Colonic mucosa (tissue), 4 donors: ENCODE data around the gene BBS4. TPM values are rescaled to one million over a fixed set of nuclear protein-coding genes. Genes with fewer than 3 reads are reported as not detected.

Experiments used
- DNase-seq: peaks from one replicate; pipeline ENCODE4 v3.0.0-alpha.2; 2020
- H3K27ac ChIP-seq: fragments of 200-600 bp; one replicate; pipeline ENCODE4 v1.8.0; 2021
- H3K27me3 ChIP-seq: fragments of 200-600 bp; one replicate; pipeline ENCODE4 v1.8.0; 2021
- H3K36me3 ChIP-seq: fragments of 200-600 bp; one replicate; pipeline ENCODE4 v1.8.0; 2021
- H3K4me1 ChIP-seq: fragments of 200-600 bp; one replicate; pipeline ENCODE4 v1.8.0; 2021; ENCODE audit warnings: mild to moderate bottlenecking
- H3K4me3 ChIP-seq: fragments of 200-600 bp; one replicate; pipeline ENCODE4 v1.8.0; 2021
- H3K9ac ChIP-seq, 2 donors: one replicate each; pipeline ENCODE4 v1.7.0; 2013; ENCODE audit warnings: control low read depth in 2 of 2, low read depth in 2 of 2, low read length in 2 of 2
- H3K9me3 ChIP-seq: fragments of 200-600 bp; one replicate; pipeline ENCODE4 v1.8.0; 2021
- intact Hi-C: fragments of 100-400 bp; cut with DNase I; formaldehyde crosslinking; loops from one replicate; pipeline ENCODE4 v1.14.1; 2022
- total RNA-seq, 2 donors: library from RNA; stranded (reverse); fragmentation: NEBNext Ultra II Directional in 1 of 2; extraction: Animal tissue kit (Norgen Biotek cat#: 25700) in 1 of 2; gene quantifications; one replicate each; pipeline ENCODE4 v1.2.1, GENCODE V29; 2021
- TF ChIP-seq, protein P1 (sequence below): fragments of 200-600 bp; IDR thresholded peaks from one replicate; pipeline ENCODE4 v1.8.0; 2022; ENCODE audit warnings: antibody characterized with exemption, mild to moderate bottlenecking
- donor health status: healthy.
- donor health status: DM: no; HTN: no; CAD: no.
- donor health status: DM: no; HTN: no; CAD: no.

The BBS4 gene
- total RNA-seq, 2 donors from 2014 or later: 10.7 to 13.7 TPM

GRCh38 chr15:72766025-72766424 is 80.0 kb downstream of the BBS4 start:
- Histone ChIP-seq H3K9me3 (no peaks in the 10 kb centered on the region), H3K9ac (no peak overlapping the region), H3K4me3 (no peak overlapping the region), H3K36me3 (no peaks in the 10 kb centered on the region), H3K27me3 (no peaks in the 10 kb centered on the region), H3K27ac (no peak overlapping the region), H3K4me1 (no peaks in the 10 kb centered on the region)
- TF ChIP-seq, protein P1, sequence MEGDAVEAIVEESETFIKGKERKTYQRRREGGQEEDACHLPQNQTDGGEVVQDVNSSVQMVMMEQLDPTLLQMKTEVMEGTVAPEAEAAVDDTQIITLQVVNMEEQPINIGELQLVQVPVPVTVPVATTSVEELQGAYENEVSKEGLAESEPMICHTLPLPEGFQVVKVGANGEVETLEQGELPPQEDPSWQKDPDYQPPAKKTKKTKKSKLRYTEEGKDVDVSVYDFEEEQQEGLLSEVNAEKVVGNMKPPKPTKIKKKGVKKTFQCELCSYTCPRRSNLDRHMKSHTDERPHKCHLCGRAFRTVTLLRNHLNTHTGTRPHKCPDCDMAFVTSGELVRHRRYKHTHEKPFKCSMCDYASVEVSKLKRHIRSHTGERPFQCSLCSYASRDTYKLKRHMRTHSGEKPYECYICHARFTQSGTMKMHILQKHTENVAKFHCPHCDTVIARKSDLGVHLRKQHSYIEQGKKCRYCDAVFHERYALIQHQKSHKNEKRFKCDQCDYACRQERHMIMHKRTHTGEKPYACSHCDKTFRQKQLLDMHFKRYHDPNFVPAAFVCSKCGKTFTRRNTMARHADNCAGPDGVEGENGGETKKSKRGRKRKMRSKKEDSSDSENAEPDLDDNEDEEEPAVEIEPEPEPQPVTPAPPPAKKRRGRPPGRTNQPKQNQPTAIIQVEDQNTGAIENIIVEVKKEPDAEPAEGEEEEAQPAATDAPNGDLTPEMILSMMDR: no peak
- DNase-seq: no peak
- intact Hi-C loops: no loop called here

- Histone ChIP-seq H3K27ac (no peak overlapping the region), H3K9ac (no peak overlapping the region), H3K36me3 (peaks cover 3% of the 10 kb centered on the region), H3K4me3 (no peak overlapping the region), H3K9me3 (no peaks in the 10 kb centered on the region), H3K27me3 (no peaks in the 10 kb centered on the region), H3K4me1 (no peaks in the 10 kb centered on the region)
- intact Hi-C loops: no loop called here
- DNase-seq: no peak
- TF ChIP-seq, protein P1: no peak
Measured at GRCh38 chr15:72766780-72767179, 80.8 kb downstream of the BBS4 start.

DNA sequence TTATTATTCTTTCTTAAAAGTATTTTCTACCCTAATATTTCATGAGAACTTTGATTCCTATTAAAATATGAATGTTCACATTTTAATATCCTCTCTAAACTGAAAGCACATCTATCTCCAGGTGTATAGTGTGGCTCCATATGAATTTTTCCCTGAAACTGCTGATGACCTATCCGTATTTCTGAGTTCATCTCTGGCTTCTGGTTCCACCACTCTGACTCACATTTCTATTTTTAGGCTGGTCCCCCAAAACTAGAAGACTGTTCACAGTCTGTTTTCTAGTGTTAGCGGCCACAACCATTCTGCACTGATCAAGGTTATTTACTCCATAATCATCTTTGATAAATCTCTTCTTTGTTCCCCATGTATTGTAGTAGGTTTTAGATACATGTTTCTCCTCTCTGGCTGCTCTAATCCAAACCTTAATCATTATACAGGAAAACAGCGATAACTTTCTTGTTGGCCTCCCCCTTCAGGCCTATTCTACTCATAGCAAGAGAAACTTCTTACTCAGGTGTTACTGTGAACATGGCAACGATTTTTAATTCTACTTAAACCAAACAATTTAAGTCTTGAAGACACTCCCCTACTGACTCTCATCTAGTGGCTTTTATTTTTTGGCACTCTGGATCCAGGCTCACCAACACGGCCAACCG is 84.8 kb downstream of the BBS4 start:
- no peaks in the 10 kb centered on the region for H3K27me3 ChIP-seq
- TF ChIP-seq, protein P1: no peak
- no peaks in the 10 kb centered on the region for H3K9me3 ChIP-seq
- no peak overlapping the region for H3K27ac ChIP-seq
- intact Hi-C loops: loop anchor here (10.0 kb wide), 1 partner anchor 504 kb away; no protein-coding TSS in a partner anchor
- no peaks in the 10 kb centered on the region for H3K4me1 ChIP-seq
- H3K36me3 ChIP-seq: peaks cover 4% of the 10 kb centered on the region
- H3K9ac ChIP-seq: no peak overlapping the region
- no peak overlapping the region for H3K4me3 ChIP-seq
- no peak for DNase-seq

GRCh38 chr15:72771329-72771725 is 85.3 kb downstream of the BBS4 start:
- H3K4me3 ChIP-seq: no peak overlapping the region
- H3K9me3 ChIP-seq: no peaks in the 10 kb centered on the region
- no peak overlapping the region for H3K27ac ChIP-seq
- no peaks in the 10 kb centered on the region for H3K4me1 ChIP-seq
- H3K9ac ChIP-seq: no peak overlapping the region
- peaks cover 4% of the 10 kb centered on the region for H3K36me3 ChIP-seq
- DNase-seq: no peak
- no peaks in the 10 kb centered on the region for H3K27me3 ChIP-seq
- intact Hi-C loops: loop anchor here (10.0 kb wide), 1 partner anchor 503 kb away; no protein-coding TSS in a partner anchor
- TF ChIP-seq, protein P1: no peak

- H3K9ac ChIP-seq: no peak overlapping the region
- H3K9me3 ChIP-seq: no peaks in the 10 kb centered on the region
- DNase-seq: no peak
- peaks cover 4% of the 10 kb centered on the region for H3K36me3 ChIP-seq
- no peaks in the 10 kb centered on the region for H3K27me3 ChIP-seq
- no peak overlapping the region for H3K4me3 ChIP-seq
- intact Hi-C loops: loop anchor here (10.0 kb wide), 1 partner anchor 500 kb away; no protein-coding TSS in a partner anchor
- TF ChIP-seq, protein P1: no peak
- H3K27ac ChIP-seq: no peak overlapping the region
- H3K4me1 ChIP-seq: no peaks in the 10 kb centered on the region
Measured at GRCh38 chr15:72774696-72775383, 88.8 kb downstream of the BBS4 start.
